Measurements from ENCODE around the gene METTL13.

METTL13 gene

DNA sequence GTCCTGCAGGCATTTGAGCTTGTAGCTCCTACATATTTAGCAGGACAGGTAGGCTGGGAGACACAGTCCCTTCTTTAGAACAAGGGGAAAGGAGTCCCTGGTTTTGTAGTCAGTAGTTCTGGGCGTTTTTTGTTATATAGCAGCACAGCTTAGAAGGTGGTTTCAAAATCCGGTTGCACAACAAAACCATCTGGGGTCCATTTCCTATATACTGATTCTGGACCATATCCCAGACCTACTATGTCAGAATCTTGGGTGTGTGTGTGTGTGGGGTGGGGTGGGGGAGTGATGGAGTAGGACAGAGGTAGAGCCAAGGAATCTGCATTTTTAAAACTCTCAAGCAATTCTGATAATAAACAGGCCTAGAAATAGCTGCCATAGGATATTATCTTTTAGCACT is 21.6 kb downstream of the METTL13 start:
- no peak for DNase-seq (ENCODE audit: low read depth, low spot score)

GRCh38 chr1:171803461-171804022 is 22.1 kb downstream of the METTL13 start:
- no peak for DNase-seq (ENCODE audit: low read depth, low spot score)

- DNase-seq (ENCODE audit: low read depth, low spot score): no peak
Measured at GRCh38 chr1:171805395-171806115, 24.1 kb downstream of the METTL13 start.

DNA sequence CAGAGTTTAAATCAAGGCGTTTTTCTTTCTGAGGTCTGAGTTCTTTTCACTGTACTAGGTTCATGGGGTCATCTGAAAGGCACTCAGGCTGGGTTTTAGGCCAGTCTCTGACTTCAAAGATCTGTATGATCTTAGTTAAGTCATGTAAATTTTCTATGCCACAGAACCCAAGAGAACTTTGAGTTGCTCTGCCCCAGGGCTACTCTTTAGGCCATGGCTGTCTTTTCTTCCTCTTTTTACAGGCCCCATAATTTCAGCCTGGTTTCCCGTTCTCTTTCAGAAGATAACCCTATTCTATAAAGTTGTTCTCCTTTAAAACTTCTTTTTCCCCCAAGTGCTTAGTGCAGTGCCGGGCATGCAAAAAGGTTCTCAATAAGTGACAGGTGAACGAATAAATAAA is 26.1 kb downstream of the METTL13 start:
- no peak for DNase-seq (ENCODE audit: low read depth, low spot score)

GRCh38 chr1:171809834-171810233 is 28.4 kb downstream of the METTL13 start:
- DNase-seq (ENCODE audit: low read depth, low spot score): no peak

- DNase-seq (ENCODE audit: low read depth, low spot score): no peak
Measured at GRCh38 chr1:171811672-171812071, 30.2 kb downstream of the METTL13 start.

DNA sequence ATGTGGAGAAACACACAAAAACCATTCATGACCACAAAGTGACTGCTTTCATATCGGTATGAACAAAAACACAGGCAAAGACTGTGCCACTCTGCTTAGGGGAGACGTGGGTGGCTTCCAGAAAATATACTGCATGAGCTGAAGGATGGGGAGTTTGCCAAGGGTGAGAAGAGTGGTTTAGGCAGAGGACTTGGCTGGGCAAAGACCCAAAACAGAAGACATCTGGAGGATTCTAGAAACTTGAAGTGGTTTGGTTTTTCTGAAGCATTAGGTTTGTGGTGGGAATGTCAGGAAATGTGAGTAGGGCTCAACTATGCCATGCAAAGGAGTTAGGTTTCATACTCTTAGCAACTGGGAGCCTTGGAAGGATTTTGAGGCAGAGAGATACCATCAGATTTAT is 33.2 kb downstream of the METTL13 start:
- no peak for DNase-seq (ENCODE audit: low read depth, low spot score)

GRCh38 chr1:171816300-171816901 is 34.9 kb downstream of the METTL13 start:
- DNase-seq (ENCODE audit: low read depth, low spot score): no peak

DNA sequence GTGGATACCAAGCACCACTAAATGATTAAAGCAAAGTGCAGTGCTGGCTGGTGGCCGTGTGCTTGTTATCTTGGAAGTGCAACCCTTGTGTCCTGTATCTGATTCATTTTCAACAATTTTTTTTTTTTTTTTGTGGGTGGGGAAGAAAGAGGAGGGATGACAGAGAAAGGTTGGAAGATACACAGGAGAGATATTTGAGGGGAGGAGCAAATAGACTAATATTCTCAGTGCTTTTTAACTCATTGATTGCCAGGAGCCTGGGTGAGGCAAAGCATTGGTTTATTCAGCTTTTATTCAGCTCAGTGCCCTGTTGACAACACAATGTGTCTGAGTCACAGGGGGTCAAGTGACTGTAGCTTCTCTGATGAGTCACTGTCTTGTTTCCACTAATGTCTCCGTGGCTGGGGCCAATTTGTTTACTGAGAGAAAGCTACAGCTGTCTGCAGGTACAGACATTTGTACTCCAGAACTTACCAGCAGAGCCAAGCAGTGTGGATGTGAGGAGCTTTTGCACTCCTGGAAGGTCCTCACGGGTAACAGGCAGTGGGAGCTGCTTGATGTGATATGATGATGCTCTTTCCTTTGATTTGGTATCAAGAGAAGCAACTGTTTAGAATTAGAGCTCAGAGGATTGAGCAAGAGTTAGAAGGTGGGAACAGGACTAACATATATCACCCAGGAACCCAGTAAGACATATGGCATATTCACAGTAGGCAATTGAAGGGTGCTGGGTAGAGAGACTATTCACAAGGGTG is 36.2 kb downstream of the METTL13 start:
- no peak for DNase-seq (ENCODE audit: low read depth, low spot score)

- no peak for DNase-seq (ENCODE audit: low read depth, low spot score)
Measured at GRCh38 chr1:171819946-171820345, 38.5 kb downstream of the METTL13 start.

DNA sequence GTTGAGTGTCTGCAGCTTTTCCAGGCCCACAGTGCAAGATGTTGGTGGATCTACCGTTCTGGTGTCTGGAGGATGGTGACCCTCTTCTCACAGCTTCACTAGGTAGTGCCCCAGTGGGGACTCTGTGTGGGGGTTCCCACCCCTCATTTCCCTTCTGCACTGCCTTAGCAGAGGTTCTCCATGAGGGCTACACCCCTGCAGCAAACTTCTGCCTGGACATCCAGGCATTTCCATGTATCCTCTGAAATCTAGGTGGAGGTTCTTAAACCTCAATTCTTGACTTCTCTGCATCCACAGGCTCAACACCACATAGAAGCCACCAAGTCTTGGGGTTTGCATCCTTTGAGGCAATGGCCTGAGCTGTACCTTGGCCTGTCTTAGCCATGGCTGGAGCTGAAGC is 45.5 kb downstream of the METTL13 start:
- no peak for DNase-seq (ENCODE audit: low read depth, low spot score)

DNA sequence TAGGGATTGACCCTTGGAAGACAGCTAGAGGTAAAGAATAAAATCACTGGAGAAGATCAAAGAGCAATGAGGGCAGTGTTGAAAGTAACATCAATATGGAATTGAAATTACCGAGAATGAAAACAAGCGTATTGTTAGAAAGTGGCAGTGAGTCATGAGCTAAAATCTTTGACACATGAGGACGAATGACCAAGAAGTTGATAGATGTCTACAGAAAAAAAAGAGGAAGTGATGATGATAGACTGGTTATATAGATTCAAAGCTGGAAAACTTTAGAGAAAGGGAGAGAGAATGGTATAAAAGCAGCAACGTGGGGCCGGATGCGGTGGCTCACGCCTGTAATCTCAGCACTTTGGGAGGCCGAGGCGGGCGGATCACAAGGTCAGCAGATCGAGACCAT is 47.3 kb downstream of the METTL13 start:
- no peak for DNase-seq (ENCODE audit: low read depth, low spot score)

GRCh38 chr1:171833091-171833825 is 51.8 kb downstream of the METTL13 start:
- no peak for DNase-seq (ENCODE audit: low read depth, low spot score)

- DNase-seq (ENCODE audit: low read depth, low spot score): no peak
Measured at GRCh38 chr1:171834821-171835220, 53.4 kb downstream of the METTL13 start.

DNA sequence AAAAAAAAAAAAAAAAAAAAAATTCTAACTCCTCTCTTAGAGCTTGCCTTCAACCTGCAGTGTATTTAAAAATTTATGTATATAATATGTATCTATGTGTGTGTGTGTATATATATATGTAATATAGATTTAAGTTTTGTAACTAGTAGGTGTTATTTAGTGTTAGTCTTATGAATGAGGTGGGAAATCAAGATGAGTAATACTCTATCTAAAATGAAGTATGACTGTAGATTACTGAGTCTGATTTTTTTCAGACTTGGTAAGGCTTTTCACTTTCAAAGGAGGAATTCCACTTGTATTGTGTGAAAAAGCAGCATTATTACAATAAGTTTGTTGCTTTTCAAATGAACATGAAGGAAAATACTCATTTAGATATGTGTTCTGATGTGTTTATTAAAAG is 54.4 kb downstream of the METTL13 start:
- no peak for DNase-seq (ENCODE audit: low read depth, low spot score)

DNA sequence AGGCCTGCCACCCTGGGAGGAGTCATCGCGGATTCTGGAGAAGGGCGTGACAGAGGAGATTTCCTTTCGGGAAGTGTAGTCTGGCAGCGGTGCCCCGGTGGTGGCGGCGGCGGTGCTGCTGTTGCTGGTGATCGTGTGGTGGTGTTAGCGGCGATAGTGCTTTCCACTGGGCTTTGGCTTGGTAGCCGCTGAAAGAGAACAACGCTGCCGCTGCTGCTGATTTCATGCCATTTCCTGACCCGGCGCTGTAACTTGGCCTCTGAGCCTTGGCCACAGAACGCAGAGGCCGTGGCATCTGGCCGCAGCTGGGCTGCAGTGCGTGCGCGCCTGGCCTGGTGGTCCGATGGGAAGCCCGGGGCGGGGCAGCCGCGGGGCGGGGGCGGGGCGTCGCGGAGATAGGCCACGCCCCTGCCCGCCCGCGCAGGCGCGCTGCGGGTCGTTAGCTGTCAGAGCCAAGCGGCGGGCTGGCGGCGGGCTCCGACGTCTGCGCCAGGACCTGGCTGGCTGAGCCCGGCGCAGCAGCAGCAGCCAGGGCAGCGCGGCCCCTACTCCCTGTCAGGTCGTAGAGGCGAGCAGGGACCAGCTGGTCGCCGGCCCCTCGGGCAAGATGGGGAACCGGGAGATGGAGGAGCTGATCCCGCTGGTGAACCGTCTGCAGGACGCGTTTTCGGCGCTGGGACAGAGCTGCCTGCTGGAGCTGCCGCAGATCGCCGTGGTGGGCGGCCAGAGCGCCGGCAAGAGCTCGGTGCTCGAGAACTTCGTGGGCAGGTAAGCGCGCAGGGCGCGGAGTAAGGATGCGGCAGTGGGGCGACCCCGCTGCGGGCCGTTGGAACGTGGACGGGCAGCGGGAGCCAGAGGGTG is 59.8 kb downstream of the METTL13 start, which contains the start of gene DNM3:
TSS of gene DNM3 (plus strand) at position 449 of the 861 bp plus-strand sequence. CDS start at position 608, 159 bp downstream.
- DNase-seq (ENCODE audit: low read depth, low spot score): peak; percentile 29

- no peak for DNase-seq (ENCODE audit: low read depth, low spot score)
Measured at GRCh38 chr1:171841931-171842761, 60.7 kb downstream of the METTL13 start.

GRCh38 chr1:171844381-171844780 is 62.9 kb downstream of the METTL13 start:
- no peak for DNase-seq (ENCODE audit: low read depth, low spot score)

DNA sequence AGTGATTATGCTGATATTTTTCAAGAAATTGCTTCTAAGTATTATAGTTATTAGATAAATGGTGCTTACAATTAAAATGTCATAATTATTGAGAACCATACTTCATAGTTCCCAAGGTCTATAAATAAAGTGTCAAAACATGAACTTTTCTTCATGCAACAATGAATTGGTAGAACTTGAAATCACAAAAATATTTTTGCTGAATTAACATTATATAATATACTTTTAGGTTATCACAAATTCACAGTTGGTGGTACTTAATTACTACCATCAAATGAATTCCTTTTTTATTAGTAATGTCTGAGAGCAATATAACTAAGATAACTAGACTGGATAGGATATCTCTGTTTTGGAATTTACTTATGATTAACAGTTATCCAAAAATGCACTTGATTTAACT is 64.5 kb downstream of the METTL13 start:
- DNase-seq (ENCODE audit: low read depth, low spot score): no peak

Data from activated naive CD8-positive, alpha-beta T cell treated with anti-CD3 and anti-CD28 coated beads, Interleukin-2, amount 50 U/mL, for 16 hours (primary cell).